ES-I3 (cell line): ENCODE measurements around the gene S1PR1.
"Not testable (repeated sequence)": the region's sequence is repeated elsewhere in the genome, so short reads cannot be mapped to it uniquely, and the experiment has no call there.

Experiments
- H3K36me3 ChIP-seq: 2 replicates; pipeline ENCODE4 v1.6.1; 2013; ENCODE audit warnings: mild to moderate bottlenecking, low read length, control low read depth, moderate library complexity; ENCODE audit not compliant: insufficient read depth
- H3K4me1 ChIP-seq: 2 replicates; pipeline ENCODE4 v1.6.1; 2013; ENCODE audit warnings: mild to moderate bottlenecking, control low read depth, low read length; ENCODE audit not compliant: insufficient read depth
- H3K9ac ChIP-seq: 2 replicates; pipeline ENCODE4 v1.6.1; 2013; ENCODE audit warnings: low read depth, mild to moderate bottlenecking, low read length, moderate library complexity
- H3K9me3 ChIP-seq: 2 replicates; pipeline ENCODE4 v1.6.1; 2013; ENCODE audit warnings: mild to moderate bottlenecking, low read length, moderate library complexity; ENCODE audit not compliant: control insufficient read depth, insufficient read depth

S1PR1 gene

GRCh38 chr1:101206139-101206538 is 30.7 kb upstream of the S1PR1 start:
- not testable (repeated sequence) for H3K9ac ChIP-seq, H3K36me3 ChIP-seq, H3K4me1 ChIP-seq, H3K9me3 ChIP-seq

GRCh38 chr1:101207271-101207670 is 29.5 kb upstream of the S1PR1 start:
- H3K4me1 ChIP-seq, H3K9ac ChIP-seq, H3K36me3 ChIP-seq, H3K9me3 ChIP-seq: not testable (repeated sequence)

- no peaks in the 10 kb centered on the region for H3K4me1 ChIP-seq
- no peak overlapping the region for H3K9ac ChIP-seq
- no peaks in the 10 kb centered on the region for H3K36me3 ChIP-seq
- H3K9me3 ChIP-seq: no peaks in the 10 kb centered on the region
Observed at GRCh38 chr1:101207891-101208290, 28.9 kb upstream of the S1PR1 start.

GRCh38 chr1:101215363-101216011 is 21.3 kb upstream of the S1PR1 start:
- Histone ChIP-seq H3K4me1 (no peaks in the 10 kb centered on the region), H3K9ac (no peak overlapping the region), H3K36me3 (no peaks in the 10 kb centered on the region), H3K9me3 (no peaks in the 10 kb centered on the region)

GRCh38 chr1:101216623-101217022 is 20.2 kb upstream of the S1PR1 start:
- Histone ChIP-seq H3K9ac (no peak overlapping the region), H3K4me1 (no peaks in the 10 kb centered on the region), H3K9me3 (no peaks in the 10 kb centered on the region), H3K36me3 (no peaks in the 10 kb centered on the region)

GRCh38 chr1:101217148-101217547 is 19.7 kb upstream of the S1PR1 start:
- Histone ChIP-seq H3K9ac (no peak overlapping the region), H3K4me1 (no peaks in the 10 kb centered on the region), H3K36me3 (no peaks in the 10 kb centered on the region), H3K9me3 (no peaks in the 10 kb centered on the region)

- H3K9me3 ChIP-seq, H3K4me1 ChIP-seq, H3K9ac ChIP-seq, H3K36me3 ChIP-seq: not testable (repeated sequence)
Observed at GRCh38 chr1:101218968-101219367, 17.9 kb upstream of the S1PR1 start.

GRCh38 chr1:101219924-101220870 is 16.6 kb upstream of the S1PR1 start:
- no peaks in the 10 kb centered on the region for H3K9me3 ChIP-seq
- no peaks in the 10 kb centered on the region for H3K36me3 ChIP-seq
- H3K9ac ChIP-seq: no peak overlapping the region

GRCh38 chr1:101220906-101221305 is 15.9 kb upstream of the S1PR1 start:
- Histone ChIP-seq H3K36me3 (no peaks in the 10 kb centered on the region), H3K4me1 (no peaks in the 10 kb centered on the region), H3K9me3 (no peaks in the 10 kb centered on the region), H3K9ac (no peak overlapping the region)

More at GRCh38 chr1:101219924-101220870, 16.6 kb upstream of the S1PR1 start:
- no peaks in the 10 kb centered on the region for H3K4me1 ChIP-seq

GRCh38 chr1:101221945-101222429 is 14.8 kb upstream of the S1PR1 start:
- Histone ChIP-seq H3K9me3 (no peaks in the 10 kb centered on the region), H3K4me1 (no peaks in the 10 kb centered on the region), H3K9ac (no peak overlapping the region), H3K36me3 (no peaks in the 10 kb centered on the region)

GRCh38 chr1:101227837-101228236 is 9.0 kb upstream of the S1PR1 start:
- H3K9ac ChIP-seq: no peak overlapping the region
- no peaks in the 10 kb centered on the region for H3K36me3 ChIP-seq
- H3K4me1 ChIP-seq: no peaks in the 10 kb centered on the region
- H3K9me3 ChIP-seq: no peaks in the 10 kb centered on the region

GRCh38 chr1:101228424-101229134 is 8.2 kb upstream of the S1PR1 start:
- no peaks in the 10 kb centered on the region for H3K36me3 ChIP-seq
- H3K9me3 ChIP-seq: no peaks in the 10 kb centered on the region
- no peak overlapping the region for H3K9ac ChIP-seq
- no peaks in the 10 kb centered on the region for H3K4me1 ChIP-seq

GRCh38 chr1:101232182-101232581 is 4.6 kb upstream of the S1PR1 start:
- H3K4me1 ChIP-seq, H3K9ac ChIP-seq, H3K9me3 ChIP-seq, H3K36me3 ChIP-seq: not testable (repeated sequence)

- Histone ChIP-seq H3K36me3 (no peaks in the 10 kb centered on the region), H3K9ac (no peak overlapping the region), H3K4me1 (no peaks in the 10 kb centered on the region), H3K9me3 (no peaks in the 10 kb centered on the region)
Observed at GRCh38 chr1:101233495-101233894, 3.3 kb upstream of the S1PR1 start.
